ENCODE measurements around the gene NCEH1. TPM values are rescaled to one million over a fixed set of nuclear protein-coding genes. Genes with fewer than 3 reads are reported as not detected.

The NCEH1 gene
- total and polyA plus RNA-seq, 2 of the 13 experiments (the other 11 are each of a cell fraction or from before 2014, with no cell fraction given), result 12.9 to 21.4 TPM

GRCh38 chr3:172601066-172601832 is 109.6 kb downstream of the NCEH1 start (continued):
- TF ChIP-seq MEF2D (CRISPR knock-in tag; IDR thresholded peaks at IDR 0.05) (no peak; the same call in 1 of the 2 replicates), AHDC1 (CRISPR knock-in tag; IDR thresholded peaks at IDR 0.05; ENCODE audit: borderline replicate concordance) (peak; percentile 37; the same call in 1 of the 2 replicates), ZNF629 (CRISPR knock-in tag; conservative IDR thresholded peaks at IDR 0.05) (no peak), PRDM10 (CRISPR knock-in tag; IDR thresholded peaks at IDR 0.05; ENCODE audit: low read depth) (no peak), ZNF143 (CRISPR knock-in tag; IDR thresholded peaks at IDR 0.05) (no peak), TOPORS (CRISPR knock-in tag; IDR thresholded peaks at IDR 0.05) (no peak), ZNF597 (CRISPR knock-in tag; IDR thresholded peaks at IDR 0.05) (no peak), ZMAT3 (CRISPR knock-in tag; conservative IDR thresholded peaks at IDR 0.05) (no peak), ZBTB33 (CRISPR knock-in tag; IDR thresholded peaks at IDR 0.05) (no peak), IKZF5 (CRISPR knock-in tag; IDR thresholded peaks at IDR 0.05) (no peak), RAD21 (CRISPR knock-in tag; IDR thresholded peaks at IDR 0.05) (no peak), FUBP1 (CRISPR knock-in tag; IDR thresholded peaks at IDR 0.05; ENCODE audit: borderline replicate concordance) (no peak)
